Testis (tissue), 3 donors: Measurements from ENCODE around the gene CXCL5. TPM values are rescaled to one million over a fixed set of nuclear protein-coding genes. Genes with fewer than 3 reads are reported as not detected.

ENCODE experiments used
- DNase-seq: peaks from one replicate; pipeline ENCODE4 v3.0.0-alpha.2; 2019
- H3K27ac ChIP-seq, 2 donors: fragments of 200-600 bp; sonication (generic); one replicate each; pipeline ENCODE4 v1.5.1; 2019
- H3K27me3 ChIP-seq: fragments of 200-600 bp; sonication (generic); one replicate; pipeline ENCODE4 v1.5.1; 2019
- H3K36me3 ChIP-seq: fragments of 200-600 bp; sonication (generic); one replicate; pipeline ENCODE4 v1.5.1; 2017; ENCODE audit warnings: low read depth; ENCODE audit errors: missing control alignments
- H3K4me1 ChIP-seq: fragments of 200-600 bp; sonication (generic); one replicate; pipeline ENCODE4 v1.5.1; 2019
- H3K4me3 ChIP-seq, 2 donors: fragments of 200-600 bp; sonication (generic); one replicate each; pipeline ENCODE4 v1.5.1; 2017 to 2019
- H3K9me3 ChIP-seq: fragments of 200-600 bp; sonication (generic); one replicate; pipeline ENCODE4 v1.5.1; 2017
- CTCF ChIP-seq, 3 experiments: fragments of 450-650 bp in 2 of 3; fragments of 200-600 bp in 1 of 3; sonication (generic) in 1 of 3; IDR thresholded peaks; one replicate each; pipeline ENCODE4 v1.5.1; 2016 to 2019; ENCODE audit warnings: antibody characterized with exemption in 3 of 3, mild to moderate bottlenecking in 2 of 3, moderate library complexity in 1 of 3
- POLR2A ChIP-seq: fragments of 450-650 bp; IDR thresholded peaks from one replicate; pipeline ENCODE4 v1.6.1; 2017; ENCODE audit warnings: antibody characterized with exemption, mild to moderate bottlenecking, moderate library complexity
- WGBS, 2 donors: methylation state at CpG; one replicate each; pipeline ENCODE4 v1.1.5; 2018; 5-methylcytosine and 5-hydroxymethylcytosine counted together
- intact Hi-C: fragments of 100-400 bp; cut with DNase I; formaldehyde crosslinking; loops from one replicate; pipeline ENCODE4 v1.15.1; 2023; ENCODE audit warnings: low total_unique reads
- polyA plus RNA-seq: library from polyadenylated mRNA; stranded (reverse); fragments of 350-450 nt; fragmentation: Illumina TruSeq; extraction: RNeasy Lipid Tissue Mini Kit (QIAGEN cat#74804); gene quantifications from one replicate; pipeline ENCODE4 v1.2.3, GENCODE V29; 2014; ENCODE audit warnings: low read depth, low replicate concordance; ENCODE audit not compliant: insufficient read depth
- total RNA-seq, 2 donors: library from RNA; depleted of rRNA; stranded (reverse); fragments of >200 nt; gene quantifications; one replicate each; pipeline ENCODE4 v1.2.3, GENCODE V29; 2016

Gene CXCL5
- total and polyA plus RNA-seq, 3 donors from 2014 or later, result 0.16 to 0.55 (median 0.37) TPM

- 62 to 65% methylated on average over 3 of the region's 3 CpGs for WGBS, 2 donors
- intact Hi-C loops, result no loop called here
Observed at GRCh38 chr4:74005528-74005927, 7.1 kb upstream of the CXCL5 start.

GRCh38 chr4:74004668-74005067, 6.2 kb upstream of the CXCL5 start:
- H3K4me1 ChIP-seq, result no peaks in the 10 kb centered on the region
- TF ChIP-seq CTCF (IDR thresholded peaks at IDR 0.05) (no peak), POLR2A (no peak)
- no peak overlapping the region for H3K4me3 ChIP-seq
- H3K9me3 ChIP-seq, result no peaks in the 10 kb centered on the region
- H3K36me3 ChIP-seq, result no peaks in the 10 kb centered on the region
- H3K27ac ChIP-seq, result no peak overlapping the region
- WGBS, 2 donors, result 74 to 76% methylated on average over 4 of the region's 4 CpGs
- intact Hi-C loops, result no loop called here
- H3K27me3 ChIP-seq, result no peaks in the 10 kb centered on the region
- no peak for DNase-seq

More at GRCh38 chr4:74005528-74005927, 7.1 kb upstream of the CXCL5 start:
- Histone ChIP-seq H3K4me1 (no peaks in the 10 kb centered on the region), H3K27ac (no peak overlapping the region), H3K4me3 (no peak overlapping the region), H3K9me3 (no peaks in the 10 kb centered on the region), H3K27me3 (no peaks in the 10 kb centered on the region), H3K36me3 (no peaks in the 10 kb centered on the region)
- DNase-seq, result no peak
- TF ChIP-seq CTCF (IDR thresholded peaks at IDR 0.05) (no peak), POLR2A (no peak)

GRCh38 chr4:74000301-74000700, 1.8 kb upstream of the CXCL5 start:
- Histone ChIP-seq H3K9me3 (no peaks in the 10 kb centered on the region), H3K27ac (no peak overlapping the region), H3K27me3 (no peaks in the 10 kb centered on the region), H3K4me1 (no peaks in the 10 kb centered on the region), H3K36me3 (no peaks in the 10 kb centered on the region), H3K4me3 (no peak overlapping the region)
- no peak for DNase-seq
- TF ChIP-seq CTCF (IDR thresholded peaks at IDR 0.05) (no peak), POLR2A (no peak)
- intact Hi-C loops, result no loop called here
- 76 to 82% methylated on average over 6 of the region's 6 CpGs for WGBS, 2 donors

- H3K4me1 ChIP-seq, result no peaks in the 10 kb centered on the region
- 0% methylated on average over 1 of the region's 1 CpG for WGBS, 2 donors
- H3K4me3 ChIP-seq, result no peak overlapping the region
- no peaks in the 10 kb centered on the region for H3K9me3 ChIP-seq
- H3K27ac ChIP-seq, result no peak overlapping the region
- H3K36me3 ChIP-seq, result no peaks in the 10 kb centered on the region
- H3K27me3 ChIP-seq, result no peaks in the 10 kb centered on the region
- intact Hi-C loops, result no loop called here
- no peak for DNase-seq
- TF ChIP-seq POLR2A (no peak), CTCF (IDR thresholded peaks at IDR 0.05) (no peak)
Observed at GRCh38 chr4:73992050-73992449, 6.4 kb downstream of the CXCL5 start.

GRCh38 chr4:73991742-73992000, 6.8 kb downstream of the CXCL5 start:
- Histone ChIP-seq H3K27ac (no peak overlapping the region), H3K9me3 (no peaks in the 10 kb centered on the region), H3K27me3 (no peaks in the 10 kb centered on the region), H3K36me3 (no peaks in the 10 kb centered on the region), H3K4me3 (no peak overlapping the region), H3K4me1 (no peaks in the 10 kb centered on the region)
- WGBS, 2 donors, result 83 to 96% methylated on average over 1 of the region's 1 CpG
- no peak for TF ChIP-seq POLR2A
- no peak for TF ChIP-seq CTCF (IDR thresholded peaks at IDR 0.05)
- intact Hi-C loops, result no loop called here
- DNase-seq, result no peak
